Small intestine (tissue), 7 donors: ENCODE results near the gene TMEM234. TPM values are rescaled to one million over a fixed set of nuclear protein-coding genes. Genes with fewer than 3 reads are reported as not detected.
A peak's percentile ranks its signal among the peaks of the same experiment; 100 is the strongest.

Experiments
- DNase-seq, 2 donors: peaks; one replicate each; pipeline versions ENCODE4 v3.0.0 to v3.0.0-alpha.2; 2013
- FAIRE-seq: peaks from 2 replicates; lab custom pipeline; 2012; peaks lifted over from hg19 to GRCh38; lab: Jason Lieb, UNC
- H3K27ac ChIP-seq, 3 donors: one replicate each; pipeline ENCODE4 v1.5.1; 2013; ENCODE audit warnings: low read length in 2 of 3, mild to moderate bottlenecking in 2 of 3, control low read depth in 1 of 3, inconsistent platforms in 1 of 3, low read depth in 1 of 3, moderate library complexity in 1 of 3
- H3K27me3 ChIP-seq, 3 donors: one replicate each; pipeline ENCODE4 v1.6.1; 2013; ENCODE audit warnings: low read length in 3 of 3, inconsistent platforms in 1 of 3; ENCODE audit not compliant: control insufficient read depth in 3 of 3, insufficient read depth in 3 of 3
- H3K36me3 ChIP-seq, 3 donors: one replicate each; pipeline ENCODE4 v1.6.1; 2013; ENCODE audit warnings: low read length in 3 of 3, inconsistent platforms in 1 of 3, low read depth in 1 of 3, mild to moderate bottlenecking in 1 of 3, moderate library complexity in 1 of 3; ENCODE audit not compliant: control insufficient read depth in 3 of 3, insufficient read depth in 2 of 3
- H3K4me1 ChIP-seq, 3 donors: one replicate each; pipeline ENCODE4 v1.6.1; 2013; ENCODE audit warnings: low read length in 2 of 3, inconsistent platforms in 1 of 3, low read depth in 1 of 3, mild to moderate bottlenecking in 1 of 3, moderate library complexity in 1 of 3; ENCODE audit not compliant: control insufficient read depth in 3 of 3, insufficient read depth in 2 of 3
- H3K4me3 ChIP-seq, 3 donors: one replicate each; pipeline ENCODE4 v1.5.1; 2013; ENCODE audit warnings: low read length in 3 of 3, control low read depth in 1 of 3, inconsistent platforms in 1 of 3, low read depth in 1 of 3, mild to moderate bottlenecking in 1 of 3, moderate library complexity in 1 of 3
- H3K9me3 ChIP-seq, 2 donors: one replicate each; pipeline ENCODE4 v1.6.1; 2013; ENCODE audit warnings: low read depth in 1 of 2, low read length in 1 of 2; ENCODE audit not compliant: control insufficient read depth in 2 of 2, insufficient read depth in 1 of 2
- WGBS, 3 donors: extraction: QIAGEN DNeasy Blood & Tissue Kit; methylation state at CpG; one replicate each; pipeline ENCODE4 v1.1.7; 2013; 5-methylcytosine and 5-hydroxymethylcytosine counted together
- polyA plus RNA-seq, 4 donors: library from polyadenylated mRNA; stranded (reverse) in 3 of 4; unstranded in 1 of 4; fragments of 200-250 nt in 3 of 4; fragments of 120-200 nt in 1 of 4; gene quantifications; one replicate each; pipeline versions ENCODE4 v1.2.1 to v1.2.3, GENCODE V29; 2013
- donor health status: healthy with polysubstance abuse.
- donor health status: control.
- donor health status: control.
- donor health status: Bipolar disorder and iron deficiency.
- donor health status: healthy.

TMEM234 gene
- polyA plus RNA-seq, 4 donors: 6.5 to 22.1 (median 10.5) TPM

DNA sequence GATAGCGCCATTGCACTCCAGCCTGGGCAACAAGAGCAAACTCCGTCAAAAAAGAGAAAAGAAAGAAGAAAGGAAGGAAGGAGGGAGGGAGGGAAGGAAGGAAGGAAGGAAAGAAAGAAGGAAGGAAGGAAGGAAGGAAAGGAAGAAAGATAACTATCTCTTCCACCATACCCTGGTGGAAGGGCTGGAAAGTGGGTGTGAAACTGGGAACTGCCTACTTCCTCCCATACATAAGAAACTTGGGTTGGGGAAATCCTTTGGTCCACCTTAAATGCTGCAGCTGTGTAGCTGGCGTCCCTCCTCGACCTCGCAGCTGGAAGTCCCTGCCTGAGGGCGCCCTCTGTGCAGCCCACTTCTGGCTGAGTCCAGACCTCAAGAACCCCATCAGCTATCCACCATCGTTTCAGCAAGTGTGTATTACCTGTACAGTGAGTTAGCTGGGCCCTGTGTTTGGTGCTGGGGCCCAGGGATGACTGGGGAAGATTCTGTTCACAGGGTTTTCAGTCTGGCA, 20.2 kb upstream of the TMEM234 start:
- Histone ChIP-seq H3K4me3 (no peak overlapping the region), H3K4me1 (peaks cover 0 to 21% (median 5%) of the 10 kb centered on the region in 3 donors), H3K27ac (peak overlapping the region in 1 of 3 donors; percentile 48), H3K27me3 (no peaks in the 10 kb centered on the region), H3K9me3 (no peaks in the 10 kb centered on the region), H3K36me3 (no peaks in the 10 kb centered on the region)
- DNase-seq (no peak), FAIRE-seq (no peak)
- WGBS, 3 donors: 34 to 51% (median 45%) methylated on average over 7 of the region's 7 CpGs

- Histone ChIP-seq H3K27ac (peak overlapping the region; percentile 49 to 80 (median 59)), H3K27me3 (no peaks in the 10 kb centered on the region), H3K4me1 (peaks cover 0 to 21% (median 0%) of the 10 kb centered on the region in 3 donors), H3K36me3 (no peaks in the 10 kb centered on the region), H3K4me3 (peak overlapping the region; percentile 48 to 67 (median 65)), H3K9me3 (no peaks in the 10 kb centered on the region)
- 1 to 3% (median 2%) methylated on average over 54 to 55 of the region's 55 CpGs for WGBS, 3 donors
- FAIRE-seq (no peak), DNase-seq (peak; percentile 40 to 75)
Observed at GRCh38 chr1:32241001-32241763, 19.0 kb upstream of the TMEM234 start.

- FAIRE-seq (no peak), DNase-seq (peak; percentile 48 to 84)
- Histone ChIP-seq H3K27ac (peak overlapping the region in 2 of 3 donors; percentile 49 to 80), H3K4me1 (peaks cover 0 to 21% (median 0%) of the 10 kb centered on the region in 3 donors), H3K4me3 (peak overlapping the region; percentile 48 to 67 (median 65)), H3K27me3 (no peaks in the 10 kb centered on the region), H3K36me3 (peaks cover 0 to 3% (median 0%) of the 10 kb centered on the region in 3 donors), H3K9me3 (no peaks in the 10 kb centered on the region)
- 3 to 5% (median 4%) methylated on average over 51 to 62 of the region's 62 CpGs for WGBS, 3 donors
Observed at GRCh38 chr1:32240140-32240951, 18.2 kb upstream of the TMEM234 start.

- DNase-seq (no peak), FAIRE-seq (no peak)
- no peaks in the 10 kb centered on the region for H3K27me3 ChIP-seq
- WGBS, 3 donors: 57 to 68% (median 63%) methylated on average over 19 to 20 of the region's 20 CpGs
- H3K4me1 ChIP-seq: peaks cover 0 to 21% (median 0%) of the 10 kb centered on the region in 3 donors
- peaks cover 0 to 3% (median 2%) of the 10 kb centered on the region in 3 donors for H3K36me3 ChIP-seq
- peak overlapping the region in 1 of 3 donors; percentile 65 for H3K4me3 ChIP-seq
- peak overlapping the region in 1 of 3 donors; percentile 47 for H3K27ac ChIP-seq
- H3K9me3 ChIP-seq: no peaks in the 10 kb centered on the region
Observed at GRCh38 chr1:32239790-32240139, 17.6 kb upstream of the TMEM234 start.

DNA sequence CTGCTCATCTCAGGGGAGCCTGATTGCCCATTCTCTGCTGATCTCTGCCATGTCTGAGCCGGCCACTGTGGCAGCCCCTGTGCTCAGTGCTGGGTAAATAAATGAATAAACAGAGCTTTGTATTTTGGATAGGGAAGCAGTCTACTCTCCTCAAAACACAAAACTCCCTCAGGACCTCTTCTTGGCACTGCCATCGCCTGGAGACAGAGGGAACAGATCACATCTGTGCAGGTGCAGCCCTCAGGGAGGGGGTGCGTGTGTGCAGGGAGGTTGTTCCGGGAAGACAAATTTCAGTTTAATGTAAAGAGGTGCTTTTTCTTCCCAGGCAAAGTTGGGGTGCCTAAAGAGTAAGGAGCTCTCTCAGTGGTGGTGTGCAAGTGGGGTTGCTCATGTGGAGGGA, 17.2 kb upstream of the TMEM234 start:
- no peaks in the 10 kb centered on the region for H3K9me3 ChIP-seq
- no peak overlapping the region for H3K4me3 ChIP-seq
- DNase-seq (peak in 1 of 2 donors; percentile 36), FAIRE-seq (no peak)
- peaks cover 0 to 21% (median 0%) of the 10 kb centered on the region in 3 donors for H3K4me1 ChIP-seq
- no peaks in the 10 kb centered on the region for H3K27me3 ChIP-seq
- peaks cover 0 to 7% (median 3%) of the 10 kb centered on the region in 3 donors for H3K36me3 ChIP-seq
- 21 to 51% (median 36%) methylated on average over 4 of the region's 4 CpGs for WGBS, 3 donors
- H3K27ac ChIP-seq: peak overlapping the region in 1 of 3 donors; percentile 47

GRCh38 chr1:32234792-32235191, 12.6 kb upstream of the TMEM234 start:
- FAIRE-seq: no peak
- no peak for DNase-seq
- Histone ChIP-seq H3K27ac (no peak overlapping the region), H3K4me3 (no peak overlapping the region), H3K36me3 (peaks cover 3 to 34% (median 13%) of the 10 kb centered on the region in 3 donors), H3K9me3 (no peaks in the 10 kb centered on the region), H3K27me3 (no peaks in the 10 kb centered on the region), H3K4me1 (peaks cover 0 to 5% (median 0%) of the 10 kb centered on the region in 3 donors)
- 88 to 91% (median 89%) methylated on average over 7 of the region's 7 CpGs for WGBS, 3 donors

DNA sequence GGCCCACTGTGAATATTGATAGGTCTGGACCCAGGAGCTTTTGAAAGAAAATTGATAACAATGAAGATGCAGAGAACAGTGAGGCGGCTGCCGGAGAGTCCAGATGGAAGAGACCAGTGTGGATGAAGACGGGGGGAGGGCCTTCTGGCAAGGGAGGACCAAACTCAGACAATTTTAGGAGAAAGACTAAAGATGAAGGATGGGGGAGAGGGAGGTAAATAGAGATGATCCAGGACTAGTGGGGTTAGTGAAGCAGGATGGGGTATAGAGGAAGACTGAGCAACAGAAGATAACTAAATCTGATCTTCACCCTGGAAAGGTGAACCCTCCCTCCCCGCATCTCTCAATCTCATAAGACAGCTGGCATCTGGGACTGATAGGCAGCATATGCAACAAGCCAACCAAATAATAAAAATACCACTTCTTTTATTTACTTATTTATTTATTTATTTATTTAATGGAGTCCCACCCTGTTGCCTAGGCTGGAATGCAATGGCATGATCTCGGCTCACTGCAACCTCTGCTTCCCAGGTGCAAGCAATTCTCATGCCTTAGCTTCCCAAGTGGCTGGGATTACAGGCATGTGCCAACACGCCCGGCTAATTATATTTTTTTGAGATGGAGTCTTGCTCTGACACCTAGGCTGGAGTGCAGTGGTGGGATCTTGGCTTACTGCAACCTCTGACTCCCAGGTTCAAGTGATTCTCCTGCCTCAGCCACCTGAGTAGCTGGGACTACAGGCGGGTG, 10.6 kb upstream of the TMEM234 start:
- no peaks in the 10 kb centered on the region for H3K9me3 ChIP-seq
- no peak for DNase-seq
- no peak overlapping the region for H3K4me3 ChIP-seq
- FAIRE-seq: no peak
- no peaks in the 10 kb centered on the region for H3K27me3 ChIP-seq
- H3K4me1 ChIP-seq: no peaks in the 10 kb centered on the region
- no peak overlapping the region for H3K27ac ChIP-seq
- 83 to 86% (median 84%) methylated on average over 8 of the region's 8 CpGs for WGBS, 3 donors
- peaks cover 3 to 49% (median 15%) of the 10 kb centered on the region in 3 donors for H3K36me3 ChIP-seq
